ENCODE results near the gene LCP2. TPM values are rescaled to one million over a fixed set of nuclear protein-coding genes. Genes with fewer than 3 reads are reported as not detected.
A peak's percentile ranks its signal among the peaks of the same experiment; 100 is the strongest.

LCP2 gene
- total RNA-seq, 1 donor from 2014 or later = 0.09 TPM

GRCh38 chr5:170312301-170312595 lies 14.7 kb upstream of the LCP2 start:
- no peak for FAIRE-seq

GRCh38 chr5:170311511-170312300 lies 14.1 kb upstream of the LCP2 start:
- H3K36me3 ChIP-seq (ENCODE audit: insufficient read depth, low read length) = no peaks in the 10 kb centered on the region
- H3K27ac ChIP-seq (ENCODE audit: low read depth, low read length) = no peak overlapping the region
- no peaks in the 10 kb centered on the region for H3K79me2 ChIP-seq (ENCODE audit: insufficient read depth, low read length)
- no peaks in the 10 kb centered on the region for H3K4me1 ChIP-seq (ENCODE audit: insufficient read depth, low read length)
- H3K4me3 ChIP-seq (ENCODE audit: insufficient read depth, low read depth, low read length) = no peak overlapping the region
- TF ChIP-seq CTCF (IDR thresholded peaks at IDR 0.05; ENCODE audit: insufficient read depth, low read depth, low read length) = no peak
- TF ChIP-seq EZH2 (IDR thresholded peaks at IDR 0.05; ENCODE audit: insufficient read depth, low read length) = no peak
- no peak overlapping the region for H3K4me3 Mint-ChIP-seq (ENCODE audit: unreplicated experiment)
- H3K27me3 ChIP-seq (ENCODE audit: insufficient read depth, low read length) = peaks cover 2% of the 10 kb centered on the region
- H4K20me1 ChIP-seq (ENCODE audit: insufficient read depth, low read length) = no peaks in the 10 kb centered on the region
- H3K9ac ChIP-seq (ENCODE audit: low read length) = no peak overlapping the region
- H3K36me3 Mint-ChIP-seq (ENCODE audit: low read depth, unreplicated experiment) = peaks cover 2% of the 10 kb centered on the region
- no peak for DNase-seq (ENCODE audit: low read depth)
- no peak overlapping the region for H3K4me2 ChIP-seq (ENCODE audit: low read length)
- H3K4me1 Mint-ChIP-seq (ENCODE audit: low read depth, unreplicated experiment) = peaks cover 38% of the 10 kb centered on the region
- peaks cover 4% of the 10 kb centered on the region for H3K27me3 Mint-ChIP-seq (ENCODE audit: low read depth, unreplicated experiment)
- peak overlapping the region; percentile 21 for H3K27ac Mint-ChIP-seq (ENCODE audit: unreplicated experiment)
- H3K9me3 ChIP-seq (ENCODE audit: insufficient read depth, low read depth, low read length) = no peaks in the 10 kb centered on the region
- H2AFZ ChIP-seq (ENCODE audit: low read depth, low read length) = no peak overlapping the region
- H3K9me3 Mint-ChIP-seq (ENCODE audit: unreplicated experiment) = no peaks in the 10 kb centered on the region
- no peak for FAIRE-seq

More at GRCh38 chr5:170312301-170312595, 14.7 kb upstream of the LCP2 start:
- no peaks in the 10 kb centered on the region for H3K4me1 ChIP-seq (ENCODE audit: insufficient read depth, low read length)
- no peaks in the 10 kb centered on the region for H3K79me2 ChIP-seq (ENCODE audit: insufficient read depth, low read length)
- Mint-ChIP-seq H3K27ac (ENCODE audit: unreplicated experiment) (peak overlapping the region; percentile 83), H3K27me3 (ENCODE audit: low read depth, unreplicated experiment) (peaks cover 4% of the 10 kb centered on the region), H3K4me1 (ENCODE audit: low read depth, unreplicated experiment) (peaks cover 33% of the 10 kb centered on the region), H3K4me3 (ENCODE audit: unreplicated experiment) (peak overlapping the region; percentile 1), H3K36me3 (ENCODE audit: low read depth, unreplicated experiment) (peaks cover 2% of the 10 kb centered on the region), H3K9me3 (ENCODE audit: unreplicated experiment) (no peaks in the 10 kb centered on the region)
- no peak overlapping the region for H2AFZ ChIP-seq (ENCODE audit: low read depth, low read length)
- TF ChIP-seq CTCF (IDR thresholded peaks at IDR 0.05; ENCODE audit: insufficient read depth, low read depth, low read length) (no peak), EZH2 (IDR thresholded peaks at IDR 0.05; ENCODE audit: insufficient read depth, low read length) (no peak)
- H3K27ac ChIP-seq (ENCODE audit: low read depth, low read length) = no peak overlapping the region
- H3K4me3 ChIP-seq (ENCODE audit: insufficient read depth, low read depth, low read length) = no peak overlapping the region
- no peaks in the 10 kb centered on the region for H4K20me1 ChIP-seq (ENCODE audit: insufficient read depth, low read length)
- H3K4me2 ChIP-seq (ENCODE audit: low read length) = no peak overlapping the region
- H3K9me3 ChIP-seq (ENCODE audit: insufficient read depth, low read depth, low read length) = no peaks in the 10 kb centered on the region
- DNase-seq (ENCODE audit: low read depth) = no peak
- no peak overlapping the region for H3K9ac ChIP-seq (ENCODE audit: low read length)
- no peaks in the 10 kb centered on the region for H3K36me3 ChIP-seq (ENCODE audit: insufficient read depth, low read length)
- peaks cover 2% of the 10 kb centered on the region for H3K27me3 ChIP-seq (ENCODE audit: insufficient read depth, low read length)

- no peak for TF ChIP-seq CTCF (IDR thresholded peaks at IDR 0.05; ENCODE audit: insufficient read depth, low read depth, low read length)
- TF ChIP-seq EZH2 (IDR thresholded peaks at IDR 0.05; ENCODE audit: insufficient read depth, low read length) = no peak
- H3K4me3 Mint-ChIP-seq (ENCODE audit: unreplicated experiment) = no peak overlapping the region
- DNase-seq (ENCODE audit: low read depth) (no peak), FAIRE-seq (no peak)
- Histone ChIP-seq H3K27me3 (ENCODE audit: insufficient read depth, low read length) (peaks cover 2% of the 10 kb centered on the region), H2AFZ (ENCODE audit: low read depth, low read length) (no peak overlapping the region), H4K20me1 (ENCODE audit: insufficient read depth, low read length) (no peaks in the 10 kb centered on the region), H3K4me3 (ENCODE audit: insufficient read depth, low read depth, low read length) (no peak overlapping the region), H3K36me3 (ENCODE audit: insufficient read depth, low read length) (no peaks in the 10 kb centered on the region), H3K4me1 (ENCODE audit: insufficient read depth, low read length) (no peaks in the 10 kb centered on the region), H3K9ac (ENCODE audit: low read length) (no peak overlapping the region), H3K27ac (ENCODE audit: low read depth, low read length) (no peak overlapping the region), H3K79me2 (ENCODE audit: insufficient read depth, low read length) (no peaks in the 10 kb centered on the region), H3K4me2 (ENCODE audit: low read length) (no peak overlapping the region), H3K9me3 (ENCODE audit: insufficient read depth, low read depth, low read length) (no peaks in the 10 kb centered on the region)
- H3K4me1 Mint-ChIP-seq (ENCODE audit: low read depth, unreplicated experiment) = peaks cover 43% of the 10 kb centered on the region
- H3K27ac Mint-ChIP-seq (ENCODE audit: unreplicated experiment) = no peak overlapping the region
- peaks cover 2% of the 10 kb centered on the region for H3K36me3 Mint-ChIP-seq (ENCODE audit: low read depth, unreplicated experiment)
- H3K9me3 Mint-ChIP-seq (ENCODE audit: unreplicated experiment) = no peaks in the 10 kb centered on the region
- peaks cover 4% of the 10 kb centered on the region for H3K27me3 Mint-ChIP-seq (ENCODE audit: low read depth, unreplicated experiment)
Observed at GRCh38 chr5:170310256-170310926, 12.8 kb upstream of the LCP2 start.
